CD14-positive monocyte (primary cell): ENCODE data around the gene ATP6AP2. TPM values are rescaled to one million over a fixed set of nuclear protein-coding genes. Genes with fewer than 3 reads are reported as not detected.
A peak's percentile ranks its signal among the peaks of the same experiment; 100 is the strongest.

Source experiments
- DNase-seq, 3 donors: peaks; one replicate each; pipeline ENCODE4 v3.0.0-alpha.2; 2011 to 2022
- H2AFZ ChIP-seq: 2 replicates; pipeline ENCODE4 v1.6.0; 2012; ENCODE audit warnings: mild to moderate bottlenecking, low read depth, low read length, inconsistent platforms; ENCODE audit not compliant: insufficient read depth, poor library complexity, severe bottlenecking
- H3K27ac ChIP-seq, 2 donors: 1 replicate in 1 of 2; 2 replicates in 1 of 2; pipeline ENCODE4 v1.5.1; 2012 to 2013; ENCODE audit warnings: low read length in 2 of 2, control low read depth in 1 of 2, inconsistent platforms in 1 of 2, low read depth in 1 of 2, mild to moderate bottlenecking in 1 of 2
- H3K27me3 ChIP-seq, 2 donors: one replicate each; pipeline versions ENCODE4 v1.6.0 to v1.6.1; 2011 to 2013; ENCODE audit warnings: low read length in 2 of 2; ENCODE audit not compliant: control insufficient read depth in 2 of 2, insufficient read depth in 2 of 2
- H3K36me3 ChIP-seq, 2 donors: replicated peaks in 1 of 2; 1 replicate in 1 of 2; 2 replicates in 1 of 2; pipeline versions ENCODE4 v1.5.1 to v1.6.1; 2012 to 2013; ENCODE audit warnings: low read length in 2 of 2, control low read depth in 1 of 2, inconsistent platforms in 1 of 2, mild to moderate bottlenecking in 1 of 2; ENCODE audit not compliant: insufficient read depth in 2 of 2, control insufficient read depth in 1 of 2
- H3K4me1 ChIP-seq, 2 donors: 1 replicate in 1 of 2; 2 replicates in 1 of 2; pipeline versions ENCODE4 v1.5.1 to v1.6.1; 2012 to 2013; ENCODE audit warnings: low read length in 2 of 2, control low read depth in 1 of 2, inconsistent platforms in 1 of 2, mild to moderate bottlenecking in 1 of 2, moderate library complexity in 1 of 2; ENCODE audit not compliant: insufficient read depth in 2 of 2, control insufficient read depth in 1 of 2
- H3K4me2 ChIP-seq: replicated peaks from 2 replicates; pipeline ENCODE3; 2012; ENCODE audit warnings: low read length, moderate library complexity, mild to moderate bottlenecking; ENCODE audit not compliant: poor library complexity, severe bottlenecking; ENCODE audit errors: extremely low read depth
- H3K4me3 ChIP-seq, 3 experiments: fragments of 200-600 bp in 1 of 3; sonication (generic) in 1 of 3; replicated peaks in 1 of 3; 1 replicate in 2 of 3; 2 replicates in 1 of 3; pipeline ENCODE4 v1.5.1; 2011 to 2013; ENCODE audit warnings: low read length in 3 of 3, mild to moderate bottlenecking in 3 of 3, control low read depth in 2 of 3, low read depth in 2 of 3, inconsistent platforms in 1 of 3, moderate library complexity in 1 of 3
- H3K79me2 ChIP-seq: 2 replicates; pipeline ENCODE4 v1.6.0; 2012; ENCODE audit warnings: mild to moderate bottlenecking, control low read depth, inconsistent platforms, low read length, moderate library complexity; ENCODE audit not compliant: insufficient read depth
- H3K9ac ChIP-seq: 2 replicates; pipeline ENCODE4 v1.6.0; 2017; ENCODE audit warnings: low read length, mild to moderate bottlenecking; ENCODE audit not compliant: insufficient read depth, poor library complexity, severe bottlenecking
- H3K9me3 ChIP-seq, 2 donors: replicated peaks in 1 of 2; 1 replicate in 1 of 2; 2 replicates in 1 of 2; pipeline versions ENCODE4 v1.5.1 to v1.6.1; 2012 to 2013; ENCODE audit warnings: low read length in 2 of 2, control low read depth in 1 of 2; ENCODE audit not compliant: control insufficient read depth in 1 of 2, insufficient read depth in 1 of 2
- H4K20me1 ChIP-seq: 2 replicates; pipeline ENCODE4 v1.6.0; 2012; ENCODE audit warnings: mild to moderate bottlenecking, low read length, control low read depth, moderate library complexity; ENCODE audit not compliant: insufficient read depth
- H3K27ac Mint-ChIP-seq, 7 donors: one replicate each; pipeline ENCODE4 v1.8.0; 2020; ENCODE audit warnings: mild to moderate bottlenecking in 7 of 7, mixed read lengths in 7 of 7, moderate library complexity in 6 of 7, inconsistent platforms in 2 of 7
- H3K27me3 Mint-ChIP-seq, 3 donors: one replicate each; pipeline ENCODE4 v1.8.0; 2021 to 2022; ENCODE audit warnings: low read depth in 3 of 3, mild to moderate bottlenecking in 3 of 3, mixed read lengths in 3 of 3, moderate library complexity in 3 of 3, inconsistent platforms in 1 of 3
- H3K36me3 Mint-ChIP-seq, 2 donors: one replicate each; pipeline ENCODE4 v1.8.0; 2020; ENCODE audit warnings: mixed read lengths in 2 of 2, inconsistent platforms in 1 of 2, mild to moderate bottlenecking in 1 of 2
- H3K4me1 Mint-ChIP-seq: one replicate; pipeline ENCODE4 v1.8.0; 2020; ENCODE audit warnings: mild to moderate bottlenecking, mixed read lengths
- H3K4me3 Mint-ChIP-seq, 2 donors: one replicate each; pipeline ENCODE4 v1.8.0; 2020; ENCODE audit warnings: mild to moderate bottlenecking in 2 of 2, mixed read lengths in 2 of 2, moderate library complexity in 1 of 2
- H3K9me3 Mint-ChIP-seq, 7 donors: one replicate each; pipeline ENCODE4 v1.8.0; 2020 to 2022; ENCODE audit warnings: mixed read lengths in 7 of 7, mild to moderate bottlenecking in 6 of 7, moderate library complexity in 6 of 7, inconsistent platforms in 2 of 7
- WGBS: methylation state at CpG from one replicate; pipeline ENCODE4 v1.1.5; 2013; ENCODE audit warnings: missing lambda C conversion rate; ENCODE audit not compliant: insufficient coverage; 5-methylcytosine and 5-hydroxymethylcytosine counted together
- intact Hi-C, 2 donors: fragments of 100-400 bp; cut with micrococcal nuclease; formaldehyde crosslinking; loops; one replicate each; pipeline versions ENCODE4 v1.15.0 to v1.15.1; 2023
- polyA plus RNA-seq, 3 donors: library from polyadenylated mRNA; depleted of rRNA in 1 of 3; unstranded in 2 of 3; stranded (reverse) in 1 of 3; fragments of 300-500 nt in 2 of 3; fragments of >200 nt in 1 of 3; fragmentation: Illumina TruSeq in 2 of 3; gene quantifications; 1 replicate in 2 of 3; 2 replicates in 1 of 3; pipeline ENCODE4 v1.2.3, GENCODE V29; 2012 to 2021
- TF ChIP-seq, protein P1 (sequence below): fragments of 200-600 bp; IDR thresholded peaks from one replicate; pipeline ENCODE4 v1.8.0; 2022; ENCODE audit warnings: antibody characterized with exemption, mild to moderate bottlenecking

Gene ATP6AP2
- polyA plus RNA-seq, 3 donors, result 332 to 497 (median 430) TPM

DNA sequence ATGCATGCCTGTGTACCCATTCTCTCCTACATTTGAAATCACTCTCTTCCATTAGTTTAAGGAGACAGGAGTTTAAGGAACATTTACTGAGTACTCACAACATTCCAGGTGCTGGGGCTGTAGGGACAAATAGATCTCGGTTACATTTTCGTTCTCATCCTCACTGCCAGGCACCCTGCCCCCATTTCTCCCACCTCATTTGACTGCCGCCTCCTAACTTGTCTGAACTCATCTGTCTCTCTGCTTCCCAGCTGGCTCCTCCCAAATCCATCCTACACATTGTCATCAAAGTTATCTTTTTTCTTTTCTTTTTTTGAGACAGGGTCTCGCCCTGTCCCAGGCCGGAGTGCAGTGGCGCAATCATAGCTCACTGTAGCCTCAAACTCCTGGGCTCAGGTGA is 22.7 kb downstream of the ATP6AP2 start:
- Histone ChIP-seq H4K20me1 (peaks cover 5% of the 10 kb centered on the region), H3K4me2 (no peak overlapping the region), H3K27me3 (peaks cover 0 to 36% of the 10 kb centered on the region in 2 donors), H3K9me3 (no peaks in the 10 kb centered on the region), H3K9ac (no peak overlapping the region), H3K27ac (no peak overlapping the region), H2AFZ (no peak overlapping the region), H3K4me3 (no peak overlapping the region), H3K4me1 (no peaks in the 10 kb centered on the region), H3K36me3 (peaks cover 41 to 80% of the 10 kb centered on the region in 2 donors), H3K79me2 (no peaks in the 10 kb centered on the region)
- H3K36me3 Mint-ChIP-seq, result peaks cover 46 to 65% of the 10 kb centered on the region in 2 donors
- TF ChIP-seq, protein P1, sequence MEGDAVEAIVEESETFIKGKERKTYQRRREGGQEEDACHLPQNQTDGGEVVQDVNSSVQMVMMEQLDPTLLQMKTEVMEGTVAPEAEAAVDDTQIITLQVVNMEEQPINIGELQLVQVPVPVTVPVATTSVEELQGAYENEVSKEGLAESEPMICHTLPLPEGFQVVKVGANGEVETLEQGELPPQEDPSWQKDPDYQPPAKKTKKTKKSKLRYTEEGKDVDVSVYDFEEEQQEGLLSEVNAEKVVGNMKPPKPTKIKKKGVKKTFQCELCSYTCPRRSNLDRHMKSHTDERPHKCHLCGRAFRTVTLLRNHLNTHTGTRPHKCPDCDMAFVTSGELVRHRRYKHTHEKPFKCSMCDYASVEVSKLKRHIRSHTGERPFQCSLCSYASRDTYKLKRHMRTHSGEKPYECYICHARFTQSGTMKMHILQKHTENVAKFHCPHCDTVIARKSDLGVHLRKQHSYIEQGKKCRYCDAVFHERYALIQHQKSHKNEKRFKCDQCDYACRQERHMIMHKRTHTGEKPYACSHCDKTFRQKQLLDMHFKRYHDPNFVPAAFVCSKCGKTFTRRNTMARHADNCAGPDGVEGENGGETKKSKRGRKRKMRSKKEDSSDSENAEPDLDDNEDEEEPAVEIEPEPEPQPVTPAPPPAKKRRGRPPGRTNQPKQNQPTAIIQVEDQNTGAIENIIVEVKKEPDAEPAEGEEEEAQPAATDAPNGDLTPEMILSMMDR, result no peak
- 100% methylated on average over 3 of the region's 6 CpGs for WGBS
- no peaks in the 10 kb centered on the region for H3K4me1 Mint-ChIP-seq
- H3K27me3 Mint-ChIP-seq, result peaks cover 0 to 34% (median 0%) of the 10 kb centered on the region in 3 donors
- intact Hi-C loops, result no loop called here
- H3K27ac Mint-ChIP-seq, result no peak overlapping the region
- peaks cover 0 to 2% (median 0%) of the 10 kb centered on the region in 7 donors for H3K9me3 Mint-ChIP-seq
- DNase-seq, result no peak
- no peak overlapping the region for H3K4me3 Mint-ChIP-seq

DNA sequence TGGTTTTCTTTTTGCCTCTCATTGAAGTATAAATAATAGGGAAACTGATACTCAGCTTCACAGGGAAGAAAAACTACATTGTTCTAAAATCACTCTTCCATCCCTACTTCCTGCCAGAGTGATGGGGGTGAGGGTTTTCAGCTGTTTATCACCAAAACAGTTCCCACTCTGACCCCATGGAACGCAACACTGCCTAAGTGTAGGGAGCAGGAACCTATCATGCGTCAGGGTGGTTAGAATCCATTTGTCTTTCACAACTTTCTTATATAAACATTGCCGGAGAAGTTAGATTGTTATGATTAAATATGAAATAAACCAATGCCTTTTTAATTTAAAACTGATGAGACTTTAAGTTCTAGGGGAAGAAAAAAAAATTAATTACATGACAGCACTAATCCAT is 26.6 kb downstream of the ATP6AP2 start:
- TF ChIP-seq, protein P1, result no peak
- no peaks in the 10 kb centered on the region for H3K4me1 ChIP-seq
- no peak overlapping the region for H2AFZ ChIP-seq
- H3K79me2 ChIP-seq, result no peaks in the 10 kb centered on the region
- Mint-ChIP-seq H3K4me1 (no peaks in the 10 kb centered on the region), H3K36me3 (peaks cover 17 to 30% of the 10 kb centered on the region in 2 donors), H3K4me3 (no peak overlapping the region), H3K9me3 (peaks cover 0 to 2% (median 0%) of the 10 kb centered on the region in 7 donors), H3K27ac (peak overlapping the region in 1 of 7 donors; percentile 1), H3K27me3 (peaks cover 0 to 26% (median 0%) of the 10 kb centered on the region in 3 donors)
- no peaks in the 10 kb centered on the region for H4K20me1 ChIP-seq
- H3K36me3 ChIP-seq, result peaks cover 10 to 45% of the 10 kb centered on the region in 2 donors
- H3K27ac ChIP-seq, result no peak overlapping the region
- no peak overlapping the region for H3K4me2 ChIP-seq
- H3K9me3 ChIP-seq, result no peaks in the 10 kb centered on the region
- H3K9ac ChIP-seq, result no peak overlapping the region
- H3K27me3 ChIP-seq, result peaks cover 0 to 22% of the 10 kb centered on the region in 2 donors
- no peak for DNase-seq
- no peak overlapping the region for H3K4me3 ChIP-seq
- WGBS, result no CpG with 5 or more reads among the region's 3 CpGs
- intact Hi-C loops, result no loop called here
